ENCODE results near the gene PPFIA2. TPM values are rescaled to one million over a fixed set of nuclear protein-coding genes. Genes with fewer than 3 reads are reported as not detected.

PPFIA2 gene
- total RNA-seq, 1 donor from 2014 or later: not detected

GRCh38 chr12:81440001-81440400 lies 319.1 kb downstream of the PPFIA2 start:
- TF ChIP-seq CTCF (IDR thresholded peaks at IDR 0.05): no peak
- Mint-ChIP-seq H3K4me1 (no peaks in the 10 kb centered on the region), H3K9me3 (no peaks in the 10 kb centered on the region), H3K36me3 (ENCODE audit: low read depth) (no peaks in the 10 kb centered on the region), H3K27ac (no peak overlapping the region), H3K27me3 (no peaks in the 10 kb centered on the region), H3K4me3 (no peak overlapping the region)
- intact Hi-C loops (cut with micrococcal nuclease): no loop called here
- DNase-seq: no peak
- ATAC-seq (ENCODE audit: low read depth): no peak
- ChIA-PET CTCF (no interaction called here), POLR2A (no interaction called here)

- ATAC-seq (ENCODE audit: low read depth) (no peak), DNase-seq (no peak)
- POLR2A ChIA-PET: no interaction called here
- H3K4me1 Mint-ChIP-seq: no peaks in the 10 kb centered on the region
- TF ChIP-seq CTCF (IDR thresholded peaks at IDR 0.05): no peak
- H3K9me3 Mint-ChIP-seq: no peaks in the 10 kb centered on the region
- H3K36me3 Mint-ChIP-seq (ENCODE audit: low read depth): no peaks in the 10 kb centered on the region
- H3K27me3 Mint-ChIP-seq: no peaks in the 10 kb centered on the region
- H3K4me3 Mint-ChIP-seq: no peak overlapping the region
- no peak overlapping the region for H3K27ac Mint-ChIP-seq
- intact Hi-C loops (cut with micrococcal nuclease): no loop called here
- CTCF ChIA-PET: no interaction called here
Observed at GRCh38 chr12:81439344-81439743, 319.8 kb downstream of the PPFIA2 start.

DNA sequence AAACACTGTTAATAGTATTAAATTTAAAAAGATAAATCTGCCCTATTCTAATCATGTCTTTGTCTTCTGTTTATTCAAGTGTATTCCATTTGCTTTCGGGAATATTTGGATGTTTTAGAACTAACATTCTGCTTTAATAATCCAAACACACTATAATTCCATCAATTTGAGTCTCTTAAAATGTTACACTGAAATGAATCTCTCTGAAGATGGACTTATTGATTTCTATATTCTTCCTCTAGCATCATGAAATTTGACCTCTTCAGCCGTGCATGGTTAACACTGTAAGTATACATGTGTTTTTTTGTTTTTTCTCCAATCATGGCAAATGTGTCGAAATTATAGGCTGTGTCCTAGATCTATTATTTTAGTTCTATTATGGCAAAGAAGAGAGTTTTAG lies 342.1 kb downstream of the PPFIA2 start:
- intact Hi-C loops (cut with micrococcal nuclease): no loop called here
- Mint-ChIP-seq H3K4me1 (no peaks in the 10 kb centered on the region), H3K27ac (no peak overlapping the region), H3K27me3 (no peaks in the 10 kb centered on the region), H3K36me3 (ENCODE audit: low read depth) (no peaks in the 10 kb centered on the region), H3K4me3 (no peak overlapping the region), H3K9me3 (peaks cover 12% of the 10 kb centered on the region)
- ATAC-seq (ENCODE audit: low read depth) (no peak), DNase-seq (no peak)
- CTCF ChIA-PET: no interaction called here
- no peak for TF ChIP-seq CTCF (IDR thresholded peaks at IDR 0.05)
- POLR2A ChIA-PET: no interaction called here

GRCh38 chr12:81416571-81416970 lies 342.6 kb downstream of the PPFIA2 start:
- Mint-ChIP-seq H3K27ac (no peak overlapping the region), H3K4me1 (no peaks in the 10 kb centered on the region), H3K9me3 (peaks cover 12% of the 10 kb centered on the region), H3K36me3 (ENCODE audit: low read depth) (no peaks in the 10 kb centered on the region), H3K27me3 (no peaks in the 10 kb centered on the region), H3K4me3 (no peak overlapping the region)
- TF ChIP-seq CTCF (IDR thresholded peaks at IDR 0.05): no peak
- POLR2A ChIA-PET: no interaction called here
- CTCF ChIA-PET: no interaction called here
- ATAC-seq (ENCODE audit: low read depth): no peak
- no peak for DNase-seq
- intact Hi-C loops (cut with micrococcal nuclease): no loop called here

DNA sequence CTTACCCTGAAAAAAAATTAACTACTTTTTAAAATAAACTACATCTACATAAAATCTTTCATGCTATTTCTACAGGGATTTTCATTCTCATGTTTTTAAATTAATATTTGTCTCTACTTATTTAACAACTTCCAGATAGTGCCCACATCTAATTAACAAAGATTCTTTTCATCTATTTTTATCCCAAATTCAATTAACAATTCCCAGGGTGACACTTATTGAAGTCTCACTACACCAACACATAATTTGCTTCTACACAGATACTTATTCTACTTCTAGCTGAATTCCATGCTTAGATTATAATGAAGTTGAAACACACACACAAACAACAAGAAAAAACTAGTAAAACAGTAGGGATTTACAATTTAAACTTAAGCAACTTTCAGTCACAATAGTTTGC lies 344.7 kb downstream of the PPFIA2 start:
- H3K36me3 Mint-ChIP-seq (ENCODE audit: low read depth): no peaks in the 10 kb centered on the region
- POLR2A ChIA-PET: no interaction called here
- H3K27ac Mint-ChIP-seq: no peak overlapping the region
- TF ChIP-seq CTCF (IDR thresholded peaks at IDR 0.05): no peak
- no peaks in the 10 kb centered on the region for H3K27me3 Mint-ChIP-seq
- H3K4me1 Mint-ChIP-seq: no peaks in the 10 kb centered on the region
- intact Hi-C loops (cut with micrococcal nuclease): no loop called here
- no peak overlapping the region for H3K4me3 Mint-ChIP-seq
- no peak for ATAC-seq (ENCODE audit: low read depth)
- DNase-seq: no peak
- no peaks in the 10 kb centered on the region for H3K9me3 Mint-ChIP-seq
- CTCF ChIA-PET: no interaction called here

Measured in activated B cell treated with CpG ODN at 0.5 μM for 24 hours (primary cell).